ENCODE measurements around the gene RLF. TPM values are rescaled to one million over a fixed set of nuclear protein-coding genes. Genes with fewer than 3 reads are reported as not detected.

RLF gene
- total and polyA plus RNA-seq, 2 of the 8 experiments (the other 6 are each of a cell fraction or from before 2014, with no cell fraction given): 4.2 to 18.0 TPM

DNA sequence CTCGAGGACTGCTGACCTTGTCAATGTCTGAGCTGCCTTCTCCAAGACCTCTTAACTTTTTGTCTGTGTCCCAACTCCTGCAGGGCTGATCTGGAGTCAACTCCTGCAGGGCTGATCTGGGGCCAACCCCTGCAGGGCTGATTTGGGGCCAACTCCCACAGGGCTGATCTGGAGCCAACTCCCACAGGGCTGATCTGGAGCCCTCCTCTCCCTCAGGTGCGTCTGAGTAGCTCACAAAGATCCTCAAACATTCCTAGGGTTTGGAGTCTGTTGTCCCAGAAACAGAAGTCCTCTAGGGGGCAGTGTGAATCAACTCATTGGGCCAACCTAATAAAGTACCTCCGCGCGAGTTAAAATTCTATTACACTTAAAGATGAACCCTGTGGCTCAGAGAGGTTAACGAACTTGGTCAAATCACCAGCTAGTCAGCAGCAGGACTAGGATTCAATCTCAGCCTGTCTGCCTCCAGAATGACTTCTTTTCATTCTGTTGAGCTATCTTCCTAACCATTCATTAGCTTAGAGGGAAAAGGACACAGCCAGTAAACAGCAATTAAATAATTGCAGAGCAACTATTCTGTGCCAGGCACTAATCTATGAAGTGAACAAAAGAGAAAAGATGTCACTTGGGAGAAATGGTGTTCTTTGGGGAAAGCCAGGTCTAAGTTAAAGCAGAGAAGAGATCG, 17.2 kb upstream of the RLF start (continued):
- TF ChIP-seq CHD7 (IDR thresholded peaks at IDR 0.05; ENCODE audit: insufficient replicate concordance, low read length) (no peak), BRCA1 (IDR thresholded peaks at IDR 0.05; ENCODE audit: low read depth, low read length) (no peak), RAD21 (IDR thresholded peaks at IDR 0.05 in 1 of 2, conservative IDR thresholded peaks at IDR 0.05 in 1 of 2; ENCODE audit: low read depth in 2 of 2, low read length in 2 of 2) (peak; percentile 88 to 89), BACH1 (IDR thresholded peaks at IDR 0.05; ENCODE audit: low read length) (no peak), TAF1 (IDR thresholded peaks at IDR 0.05; ENCODE audit: low read depth, low read length) (0 out of 2 replicates have a peak, but pooled peaks have one; percentile 45), CEBPB (IDR thresholded peaks at IDR 0.05; ENCODE audit: low read depth, low read length) (no peak)
- TF ChIP-seq, protein P1, sequence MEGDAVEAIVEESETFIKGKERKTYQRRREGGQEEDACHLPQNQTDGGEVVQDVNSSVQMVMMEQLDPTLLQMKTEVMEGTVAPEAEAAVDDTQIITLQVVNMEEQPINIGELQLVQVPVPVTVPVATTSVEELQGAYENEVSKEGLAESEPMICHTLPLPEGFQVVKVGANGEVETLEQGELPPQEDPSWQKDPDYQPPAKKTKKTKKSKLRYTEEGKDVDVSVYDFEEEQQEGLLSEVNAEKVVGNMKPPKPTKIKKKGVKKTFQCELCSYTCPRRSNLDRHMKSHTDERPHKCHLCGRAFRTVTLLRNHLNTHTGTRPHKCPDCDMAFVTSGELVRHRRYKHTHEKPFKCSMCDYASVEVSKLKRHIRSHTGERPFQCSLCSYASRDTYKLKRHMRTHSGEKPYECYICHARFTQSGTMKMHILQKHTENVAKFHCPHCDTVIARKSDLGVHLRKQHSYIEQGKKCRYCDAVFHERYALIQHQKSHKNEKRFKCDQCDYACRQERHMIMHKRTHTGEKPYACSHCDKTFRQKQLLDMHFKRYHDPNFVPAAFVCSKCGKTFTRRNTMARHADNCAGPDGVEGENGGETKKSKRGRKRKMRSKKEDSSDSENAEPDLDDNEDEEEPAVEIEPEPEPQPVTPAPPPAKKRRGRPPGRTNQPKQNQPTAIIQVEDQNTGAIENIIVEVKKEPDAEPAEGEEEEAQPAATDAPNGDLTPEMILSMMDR (IDR thresholded peaks at IDR 0.05; ENCODE audit: control extremely low read depth in 1 of 3, insufficient read depth in 1 of 3, low read depth in 1 of 3, low read length in 3 of 3): peak in 2 of 3 experiments; percentile 80 to 88; a peak in 3 of 4 replicates
